IPS-NIHi7 (cell line): ENCODE results near the gene WWOX.

ENCODE experiments used
- DNase-seq: peaks from one replicate; pipeline ENCODE4 v3.0.0; 2012; ENCODE audit warnings: mixed read lengths; ENCODE audit errors: extremely low spot score

The WWOX gene

GRCh38 chr16:79093554-79093967, 994.1 kb downstream of the WWOX start:
- DNase-seq, result no peak

GRCh38 chr16:79096246-79096645, 996.8 kb downstream of the WWOX start:
- no peak for DNase-seq

GRCh38 chr16:79097166-79097565, 997.7 kb downstream of the WWOX start:
- no peak for DNase-seq

- no peak for DNase-seq
Observed at GRCh38 chr16:79097771-79098170, 998.3 kb downstream of the WWOX start.

- DNase-seq, result no peak
Observed at GRCh38 chr16:79098907-79099306, 999.5 kb downstream of the WWOX start.

GRCh38 chr16:79099716-79100115, 1000.3 kb downstream of the WWOX start:
- no peak for DNase-seq

- DNase-seq, result no peak
Observed at GRCh38 chr16:79100447-79100846, 1001.0 kb downstream of the WWOX start.

GRCh38 chr16:79101491-79101890, 1002.0 kb downstream of the WWOX start:
- no peak for DNase-seq

- no peak for DNase-seq
Observed at GRCh38 chr16:79104567-79104966, 1005.1 kb downstream of the WWOX start.

- DNase-seq, result no peak
Observed at GRCh38 chr16:79107301-79107700, 1007.8 kb downstream of the WWOX start.

- DNase-seq, result no peak
Observed at GRCh38 chr16:79109771-79110170, 1010.3 kb downstream of the WWOX start.

- DNase-seq, result no peak
Observed at GRCh38 chr16:79110242-79110641, 1010.8 kb downstream of the WWOX start.

- no peak for DNase-seq
Observed at GRCh38 chr16:79110953-79111352, 1011.5 kb downstream of the WWOX start.

- no peak for DNase-seq
Observed at GRCh38 chr16:79112462-79112861, 1013.0 kb downstream of the WWOX start.

GRCh38 chr16:79113826-79114225, 1014.4 kb downstream of the WWOX start:
- no peak for DNase-seq

- no peak for DNase-seq
Observed at GRCh38 chr16:79114759-79115158, 1015.3 kb downstream of the WWOX start.

- no peak for DNase-seq
Observed at GRCh38 chr16:79121906-79122305, 1022.5 kb downstream of the WWOX start.

GRCh38 chr16:79122343-79122742, 1022.9 kb downstream of the WWOX start:
- DNase-seq, result no peak

GRCh38 chr16:79124016-79124756, 1024.7 kb downstream of the WWOX start:
- DNase-seq, result no peak

- DNase-seq, result no peak
Observed at GRCh38 chr16:79127766-79128165, 1028.3 kb downstream of the WWOX start.

- no peak for DNase-seq
Observed at GRCh38 chr16:79128706-79129105, 1029.3 kb downstream of the WWOX start.

- no peak for DNase-seq
Observed at GRCh38 chr16:79130616-79131015, 1031.2 kb downstream of the WWOX start.

- no peak for DNase-seq
Observed at GRCh38 chr16:79131321-79132075, 1032.0 kb downstream of the WWOX start.
